Bone marrow (tissue), 2 donors: ENCODE results near the gene SLC25A34.

Experiments
- DNase-seq, 2 donors: peaks; one replicate each; lab custom pipeline; 2025; lab: John Stamatoyannopoulos, UW

The SLC25A34 gene

DNA sequence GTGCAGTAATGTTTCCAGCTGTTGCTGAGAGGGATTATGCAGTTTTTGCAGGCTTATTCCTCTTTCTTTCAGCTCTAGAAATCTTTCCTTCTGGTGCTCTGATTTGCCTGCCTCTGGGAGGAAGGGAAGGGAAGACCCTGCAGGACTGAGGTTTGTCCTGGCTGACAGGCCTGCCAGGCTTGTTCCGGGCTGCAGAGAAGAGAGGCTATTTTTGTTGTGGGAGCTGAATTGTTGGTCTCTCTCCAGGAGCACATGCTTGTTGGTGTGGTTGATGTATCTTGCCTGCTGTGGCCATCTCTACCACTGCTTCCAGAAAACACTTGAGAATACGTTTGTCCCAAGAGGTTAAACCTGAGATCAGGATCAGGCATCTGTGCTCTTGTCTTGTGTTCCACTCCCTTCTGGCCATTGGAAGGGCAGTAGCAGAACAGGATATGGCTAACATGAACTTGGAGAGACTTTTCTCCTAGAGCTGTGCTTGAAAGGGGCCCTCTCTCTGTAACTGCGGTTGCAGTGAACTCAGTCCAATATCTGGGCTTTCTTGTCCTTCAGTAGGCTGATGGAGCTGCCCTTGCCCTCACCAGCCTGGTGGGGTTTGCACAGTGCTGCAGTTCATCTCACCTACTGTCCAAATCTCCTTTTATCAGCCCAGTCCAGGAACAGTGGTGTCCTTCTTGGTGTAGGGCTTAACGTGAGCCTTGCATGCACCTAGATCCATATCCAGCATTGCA is 21.5 kb upstream of the SLC25A34 start:
- DNase-seq, result no peak

DNA sequence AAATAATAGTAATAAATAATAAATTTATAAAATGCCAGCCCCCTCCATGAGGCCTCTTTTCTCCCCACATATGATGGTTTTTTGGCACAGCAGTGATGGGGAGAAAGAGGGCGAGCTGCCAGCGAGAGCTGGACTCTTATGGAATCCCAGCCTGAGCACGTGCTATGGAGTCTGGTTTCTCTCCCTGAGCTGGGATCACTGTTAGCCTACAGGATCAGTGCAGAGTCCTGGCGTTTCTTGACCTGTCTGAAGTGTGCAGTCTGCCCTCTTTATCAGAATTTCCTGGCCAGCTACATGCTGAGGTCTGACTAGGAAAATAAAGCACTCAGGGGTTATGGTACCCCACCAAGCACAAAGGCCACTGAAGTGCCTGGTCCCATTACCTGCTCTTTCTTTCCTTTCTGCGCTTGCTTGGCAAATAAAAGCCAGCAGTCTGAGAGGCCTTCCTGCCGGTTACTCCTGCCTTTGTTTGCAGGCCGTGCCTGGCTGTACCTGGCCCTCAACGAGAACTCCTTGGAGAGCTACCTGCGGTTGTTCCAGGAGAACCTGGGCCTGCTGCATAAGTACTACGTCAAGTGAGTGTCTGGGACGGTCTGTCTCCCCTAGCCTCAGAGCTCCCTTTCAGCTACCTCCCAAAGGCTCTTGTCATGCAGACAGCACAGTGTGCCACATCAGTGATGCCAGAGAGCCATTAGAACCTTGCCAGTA is 18.5 kb upstream of the SLC25A34 start:
- DNase-seq, result no peak

DNA sequence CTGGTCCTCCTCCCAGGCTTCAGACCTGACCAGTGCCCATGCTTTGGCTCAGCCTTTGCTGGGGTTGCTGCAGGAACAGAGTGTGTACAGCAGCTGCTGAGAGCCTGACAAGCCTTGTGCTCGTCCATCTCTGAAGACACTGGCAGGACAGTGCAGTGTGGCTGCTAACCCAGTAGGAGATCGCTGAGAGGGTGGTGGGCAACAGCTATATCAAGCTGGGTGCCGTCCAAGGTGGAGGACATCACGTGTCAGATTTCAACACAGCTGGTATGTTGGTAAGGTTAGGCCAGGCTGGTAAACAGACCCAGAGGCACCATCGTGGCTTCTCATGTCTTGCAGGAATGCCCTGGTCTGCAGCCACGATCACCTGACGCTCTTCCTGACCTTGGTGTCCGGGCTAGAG is 17.9 kb upstream of the SLC25A34 start:
- DNase-seq, result no peak

DNA sequence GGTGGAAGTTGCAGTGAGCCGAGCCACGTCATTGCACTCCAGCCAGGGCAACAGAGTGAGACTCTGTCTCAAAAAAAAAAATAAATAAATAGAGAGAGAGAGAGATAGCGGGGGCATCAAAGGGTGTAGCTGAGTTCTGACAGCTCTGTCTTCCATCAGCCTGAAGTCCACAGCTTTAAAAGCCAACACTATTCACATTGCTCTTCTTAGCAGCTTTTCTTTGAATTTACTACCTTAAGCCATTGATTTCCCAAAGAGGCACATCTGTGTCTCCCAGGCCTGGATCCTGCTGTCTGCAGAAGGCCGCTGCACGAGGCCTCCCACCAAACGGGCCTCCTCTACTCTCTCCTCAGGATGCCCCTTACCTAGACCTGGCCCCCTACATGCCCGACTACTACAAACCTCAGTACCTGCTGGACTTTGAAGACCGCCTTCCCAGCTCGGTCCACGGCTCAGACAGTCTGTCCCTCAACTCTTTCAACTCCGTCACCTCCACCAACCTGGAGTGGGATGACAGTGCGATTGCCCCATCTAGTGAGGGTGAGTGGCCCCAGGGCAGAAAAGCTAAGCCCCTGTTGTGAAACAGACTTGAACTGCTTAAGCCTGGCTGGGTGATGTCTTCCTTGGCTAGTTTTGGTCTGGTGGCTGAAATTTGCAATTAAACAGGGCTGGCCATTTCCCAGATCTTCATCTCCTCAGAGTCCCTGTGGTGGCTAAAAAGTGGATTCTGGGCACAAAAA is 16.5 kb upstream of the SLC25A34 start:
- no peak for DNase-seq

DNA sequence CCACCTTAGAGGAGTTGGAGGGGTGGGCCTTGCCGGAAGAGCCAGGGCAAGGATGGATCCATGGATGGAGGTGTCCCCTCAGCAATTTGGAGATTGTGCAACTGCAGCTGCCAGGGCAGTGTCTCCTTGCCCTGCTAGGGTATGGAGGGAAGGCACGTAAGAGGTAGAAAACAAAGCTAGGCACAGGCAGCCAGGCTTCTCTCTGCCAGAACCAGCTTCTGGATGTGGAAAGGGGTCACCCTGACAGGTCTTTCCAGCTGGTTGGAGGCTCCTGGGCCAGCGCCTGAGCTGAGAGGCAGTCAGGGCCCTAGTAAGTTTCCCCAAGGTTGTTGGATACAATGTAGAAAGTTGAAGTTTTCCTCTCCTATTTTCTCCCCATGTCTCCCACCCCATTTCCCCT is 15.2 kb upstream of the SLC25A34 start:
- no peak for DNase-seq

DNA sequence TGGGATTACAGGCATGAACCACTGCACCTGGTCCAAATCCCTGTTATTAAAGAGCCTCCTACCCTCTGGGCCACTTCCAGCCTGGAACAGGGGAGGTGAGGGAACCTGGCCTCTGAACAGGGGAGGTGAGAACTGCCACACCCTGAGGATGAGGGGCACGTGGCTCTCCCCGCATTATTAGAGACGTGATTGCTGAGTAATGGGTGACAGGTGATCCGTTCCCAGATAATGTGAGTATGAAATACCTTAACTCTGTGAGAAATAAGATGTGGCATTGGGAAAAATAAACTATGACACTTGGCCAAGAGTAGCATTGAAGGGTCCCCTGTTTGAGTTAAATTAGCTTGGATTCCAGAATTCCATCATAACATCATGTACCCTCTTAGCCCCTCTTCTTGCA is 13.6 kb upstream of the SLC25A34 start:
- no peak for DNase-seq

DNA sequence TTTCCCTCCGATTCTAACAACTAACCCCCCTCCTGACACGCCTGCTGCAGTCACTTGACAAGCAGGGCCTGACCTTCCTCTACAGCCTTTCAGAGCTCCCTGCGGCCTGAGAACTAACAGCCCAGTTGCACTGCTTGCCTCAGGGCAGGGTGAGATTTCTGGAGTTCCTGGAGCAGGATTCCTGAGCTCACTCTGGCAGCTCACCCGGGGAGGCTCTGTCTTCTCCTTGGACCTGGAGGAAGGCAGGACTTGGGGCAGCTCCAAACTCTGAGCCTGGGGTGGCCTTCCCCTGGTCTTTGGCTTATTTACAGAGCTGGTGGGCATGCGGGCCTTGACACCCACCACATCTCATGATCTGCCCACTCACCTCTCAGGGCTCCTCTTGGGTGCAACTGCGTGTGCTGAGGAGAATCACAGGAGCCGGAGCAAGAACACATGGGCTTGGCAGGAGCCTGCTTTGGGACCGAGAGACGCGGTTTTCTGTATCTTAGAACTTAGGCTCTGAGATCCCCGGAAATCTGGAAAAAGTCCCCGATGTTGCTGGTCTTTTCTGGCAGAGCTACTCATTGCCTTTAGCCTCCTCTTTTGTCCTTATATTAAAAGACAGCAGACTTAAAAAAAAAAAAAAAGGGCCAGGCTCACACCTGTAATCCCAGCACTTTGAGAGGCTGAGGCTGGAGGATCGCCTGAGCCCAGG is 13.1 kb upstream of the SLC25A34 start:
- no peak for DNase-seq

DNA sequence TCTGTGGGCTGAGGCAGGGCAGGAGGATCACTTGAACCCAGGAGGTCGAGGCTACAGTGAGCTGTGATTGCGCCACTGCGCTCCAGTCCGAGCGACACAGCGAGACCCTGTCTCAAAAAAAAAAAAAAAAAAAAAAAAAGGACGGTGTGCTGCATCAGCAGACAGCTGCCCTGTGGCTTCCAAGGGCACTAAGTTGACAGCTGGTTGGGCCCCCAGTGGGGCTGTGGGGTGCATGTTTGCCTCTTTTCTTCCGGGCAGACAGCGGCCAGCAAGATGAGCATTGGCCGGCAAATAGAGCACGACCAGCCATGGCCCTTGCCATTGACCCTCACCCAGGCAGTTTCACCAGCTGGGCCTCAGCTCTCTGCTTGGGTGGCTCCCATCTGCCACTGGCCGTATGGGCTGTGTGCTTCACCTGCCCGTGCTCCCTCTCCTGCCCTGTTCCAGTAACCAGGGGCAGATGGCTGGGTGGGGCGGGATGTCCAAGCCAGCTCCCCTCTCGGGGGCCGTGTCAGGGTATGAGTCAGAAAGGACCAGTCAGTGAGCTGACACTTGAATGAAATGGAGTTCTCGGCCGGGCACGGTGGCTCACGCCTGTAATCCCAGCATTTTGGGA is 12.3 kb upstream of the SLC25A34 start:
- no peak for DNase-seq

DNA sequence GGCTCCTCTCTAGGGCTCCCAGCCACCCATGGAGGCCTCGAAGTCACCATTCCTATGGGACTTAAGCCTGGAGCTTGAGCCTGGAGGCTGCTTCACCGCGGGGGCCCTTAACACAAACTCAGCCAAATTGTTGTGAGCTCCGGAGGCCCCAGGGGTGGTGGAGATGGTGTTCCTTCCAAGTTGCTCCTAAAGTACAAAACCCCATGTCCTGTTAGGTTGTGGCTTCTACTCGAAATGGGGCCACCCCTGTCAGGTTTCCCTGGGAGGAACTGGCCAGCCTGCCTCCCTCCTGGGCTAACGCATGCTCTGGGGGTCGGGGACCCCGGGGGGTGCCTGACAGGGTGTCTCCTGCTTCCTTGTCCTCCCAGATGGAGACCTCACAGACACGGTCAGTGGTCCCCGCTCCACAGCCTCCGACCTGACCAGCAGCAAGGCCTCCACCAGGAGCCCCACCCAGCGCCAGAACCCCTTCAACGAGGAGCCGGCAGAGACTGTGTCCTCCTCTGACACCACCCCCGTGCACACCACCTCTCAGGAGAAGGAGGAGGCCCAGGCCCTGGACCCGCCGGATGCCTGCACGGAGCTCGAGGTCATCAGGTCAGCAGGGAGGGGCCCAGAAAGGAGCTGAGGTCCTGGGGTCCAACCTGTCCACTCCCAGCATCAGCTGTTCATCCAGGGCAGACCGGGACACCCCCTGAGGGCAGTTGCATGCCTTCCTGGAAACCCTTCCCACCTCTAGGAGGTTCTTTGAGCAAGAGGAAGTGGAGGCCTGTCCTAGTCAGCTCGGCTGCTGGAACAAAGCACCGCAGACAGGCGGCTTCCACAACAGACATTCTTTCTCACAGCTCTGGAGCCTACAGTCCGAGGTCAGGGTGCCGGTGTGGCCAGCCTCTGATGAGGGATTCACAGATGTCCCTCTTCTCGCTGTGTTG is 10.8 kb upstream of the SLC25A34 start:
- no peak for DNase-seq

DNA sequence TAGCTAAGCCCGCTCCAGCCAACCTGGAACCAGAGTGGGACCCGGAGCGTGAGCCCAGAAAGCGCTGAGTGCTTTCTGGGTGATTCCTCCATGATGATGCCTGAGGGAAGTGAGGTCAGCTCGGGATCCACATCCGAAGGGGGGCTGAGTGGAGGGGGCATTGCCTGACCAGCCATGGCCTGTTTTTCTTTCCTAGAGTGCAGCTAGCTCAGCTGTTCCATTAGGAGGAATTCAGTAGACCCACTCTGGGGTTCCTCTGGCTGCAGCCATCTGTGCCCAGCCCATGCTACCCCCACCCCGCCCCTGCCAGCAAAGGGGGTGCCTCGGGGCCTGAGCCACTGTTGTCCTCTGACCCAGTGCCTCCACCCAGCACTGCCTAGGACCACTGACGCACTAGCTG is 9.6 kb upstream of the SLC25A34 start:
- DNase-seq, result no peak

DNA sequence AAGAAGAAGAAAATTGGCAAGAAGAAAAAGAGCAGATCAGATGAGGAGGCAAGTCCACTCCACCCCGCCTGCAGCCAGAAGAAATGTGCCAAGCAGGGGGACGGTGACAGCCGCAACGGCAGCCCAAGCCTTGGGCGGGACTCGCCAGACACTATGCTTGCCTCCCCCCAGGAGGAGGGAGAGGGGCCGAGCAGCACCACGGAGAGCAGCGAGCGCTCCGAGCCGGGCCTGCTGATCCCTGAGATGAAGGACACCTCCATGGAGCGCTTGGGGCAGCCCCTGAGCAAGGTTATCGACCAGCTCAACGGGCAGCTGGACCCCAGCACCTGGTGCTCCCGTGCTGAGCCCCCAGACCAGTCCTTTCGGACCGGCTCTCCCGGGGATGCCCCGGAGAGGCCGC is 9.0 kb upstream of the SLC25A34 start:
- no peak for DNase-seq

DNA sequence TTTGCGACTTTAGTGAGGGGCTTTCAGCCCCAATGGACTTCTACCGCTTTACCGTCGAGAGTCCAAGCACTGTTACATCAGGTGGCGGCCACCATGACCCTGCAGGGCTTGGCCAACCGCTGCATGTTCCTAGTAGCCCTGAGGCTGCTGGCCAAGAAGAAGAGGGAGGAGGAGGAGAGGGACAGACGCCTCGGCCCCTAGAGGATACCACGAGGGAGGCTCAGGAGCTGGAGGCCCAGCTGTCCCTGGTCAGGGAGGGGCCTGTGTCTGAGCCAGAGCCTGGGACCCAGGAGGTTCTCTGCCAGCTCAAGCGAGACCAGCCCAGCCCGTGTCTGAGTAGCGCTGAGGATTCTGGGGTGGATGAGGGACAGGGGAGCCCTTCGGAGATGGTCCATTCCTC is 8.6 kb upstream of the SLC25A34 start:
- DNase-seq, result no peak

DNA sequence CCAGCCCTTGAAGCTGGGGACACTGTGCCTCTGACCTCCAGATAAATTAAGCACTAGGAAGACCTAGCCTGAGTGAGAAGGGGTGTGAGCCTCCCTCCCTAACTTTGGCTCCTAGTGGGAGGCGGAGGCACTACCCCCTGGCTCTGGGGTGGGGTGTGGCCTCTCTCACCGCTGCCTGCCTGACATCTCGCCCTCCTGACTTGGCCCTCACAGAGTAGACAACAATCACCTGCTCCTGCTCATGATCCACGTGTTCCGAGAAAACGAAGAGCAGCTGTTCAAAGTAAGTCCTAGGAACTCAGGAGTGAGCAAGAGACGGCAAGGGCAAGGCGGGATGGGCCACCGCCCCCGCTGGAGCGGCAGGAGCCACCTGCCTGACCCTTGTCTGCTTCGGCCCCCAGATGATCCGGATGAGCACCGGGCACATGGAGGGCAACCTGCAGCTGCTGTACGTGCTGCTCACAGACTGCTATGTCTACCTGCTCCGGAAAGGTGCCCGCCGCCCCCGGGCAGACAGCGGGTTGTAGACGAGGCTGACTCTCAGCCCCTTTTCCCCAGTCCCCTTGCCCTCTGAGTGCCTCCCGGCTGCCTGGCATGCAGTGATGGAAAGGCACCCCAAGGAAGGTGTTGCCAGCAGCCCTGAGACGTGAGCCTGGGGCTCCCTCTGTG is 8.1 kb upstream of the SLC25A34 start:
- DNase-seq, result no peak

DNA sequence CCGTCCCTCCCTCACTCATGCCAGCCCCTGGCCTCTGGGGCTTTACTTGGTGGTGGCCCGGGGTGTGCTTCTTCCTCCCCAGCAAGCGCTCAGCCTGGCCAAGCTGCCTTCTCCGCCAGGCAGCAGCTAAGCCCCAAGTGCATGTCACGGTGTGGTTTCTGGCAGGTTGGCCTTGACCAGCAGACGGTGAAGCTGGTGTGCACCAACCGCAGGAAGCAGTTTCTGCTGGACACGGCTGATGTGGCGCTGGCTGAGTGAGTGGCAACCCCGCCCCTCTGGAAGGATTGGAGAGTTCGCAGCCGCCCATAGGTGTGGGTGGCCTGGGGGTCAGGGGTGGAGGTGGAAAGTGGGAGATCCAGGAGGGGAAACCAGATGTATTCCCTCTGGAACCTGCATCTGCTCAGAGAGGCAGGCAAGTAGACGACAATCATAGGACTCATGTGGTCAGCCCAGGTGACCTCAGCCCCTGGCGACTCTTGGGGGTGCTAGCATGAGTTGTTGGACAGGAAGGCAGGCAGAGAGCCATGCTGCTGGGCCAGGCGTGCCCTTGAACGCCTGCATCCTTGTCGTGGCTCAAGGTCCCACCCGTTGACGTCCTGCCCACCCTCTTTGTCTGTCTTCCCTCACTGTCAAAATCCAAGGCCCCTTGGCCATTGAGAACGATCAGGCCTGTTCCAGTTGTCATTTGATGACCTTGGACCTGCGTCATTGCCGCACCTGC is 7.0 kb upstream of the SLC25A34 start:
- DNase-seq, result no peak

DNA sequence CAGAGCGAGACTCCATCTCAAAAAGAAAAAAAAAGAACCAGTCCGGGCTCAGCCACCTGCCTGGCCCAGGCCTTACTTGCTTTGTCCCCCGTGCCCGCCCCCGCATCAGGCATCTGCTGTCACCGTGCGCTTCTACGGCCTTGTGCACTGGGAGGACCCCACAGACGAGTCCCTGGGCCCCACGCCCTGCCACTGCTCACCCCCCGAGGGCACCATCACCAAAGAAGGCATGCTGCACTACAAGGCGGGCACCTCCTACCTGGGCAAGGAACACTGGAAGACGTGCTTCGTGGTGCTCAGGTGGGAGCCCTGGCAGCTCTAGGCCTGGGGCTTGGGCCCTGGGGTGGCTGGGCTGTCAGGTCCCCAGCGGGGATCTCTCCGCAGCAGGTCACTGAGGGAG is 5.6 kb upstream of the SLC25A34 start:
- no peak for DNase-seq

DNA sequence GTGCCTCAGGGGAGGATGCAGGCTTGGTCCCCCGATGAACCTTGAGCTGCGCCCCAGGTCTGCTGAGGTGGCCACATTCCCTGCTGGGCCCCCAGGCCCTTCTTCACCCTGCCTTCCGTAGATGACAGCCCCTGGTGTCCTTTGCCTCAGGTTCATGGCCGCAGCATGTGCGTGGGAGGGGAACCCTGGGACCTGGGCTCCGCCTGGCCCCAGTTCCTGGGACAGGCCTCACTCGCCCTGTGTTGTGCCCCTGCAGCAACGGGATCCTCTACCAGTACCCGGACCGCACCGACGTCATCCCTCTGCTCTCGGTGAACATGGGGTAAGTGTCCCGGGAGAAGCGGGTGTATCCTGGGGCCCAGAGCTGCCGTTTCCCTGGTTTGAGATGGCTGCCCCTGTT is 5.1 kb upstream of the SLC25A34 start:
- DNase-seq, result no peak

DNA sequence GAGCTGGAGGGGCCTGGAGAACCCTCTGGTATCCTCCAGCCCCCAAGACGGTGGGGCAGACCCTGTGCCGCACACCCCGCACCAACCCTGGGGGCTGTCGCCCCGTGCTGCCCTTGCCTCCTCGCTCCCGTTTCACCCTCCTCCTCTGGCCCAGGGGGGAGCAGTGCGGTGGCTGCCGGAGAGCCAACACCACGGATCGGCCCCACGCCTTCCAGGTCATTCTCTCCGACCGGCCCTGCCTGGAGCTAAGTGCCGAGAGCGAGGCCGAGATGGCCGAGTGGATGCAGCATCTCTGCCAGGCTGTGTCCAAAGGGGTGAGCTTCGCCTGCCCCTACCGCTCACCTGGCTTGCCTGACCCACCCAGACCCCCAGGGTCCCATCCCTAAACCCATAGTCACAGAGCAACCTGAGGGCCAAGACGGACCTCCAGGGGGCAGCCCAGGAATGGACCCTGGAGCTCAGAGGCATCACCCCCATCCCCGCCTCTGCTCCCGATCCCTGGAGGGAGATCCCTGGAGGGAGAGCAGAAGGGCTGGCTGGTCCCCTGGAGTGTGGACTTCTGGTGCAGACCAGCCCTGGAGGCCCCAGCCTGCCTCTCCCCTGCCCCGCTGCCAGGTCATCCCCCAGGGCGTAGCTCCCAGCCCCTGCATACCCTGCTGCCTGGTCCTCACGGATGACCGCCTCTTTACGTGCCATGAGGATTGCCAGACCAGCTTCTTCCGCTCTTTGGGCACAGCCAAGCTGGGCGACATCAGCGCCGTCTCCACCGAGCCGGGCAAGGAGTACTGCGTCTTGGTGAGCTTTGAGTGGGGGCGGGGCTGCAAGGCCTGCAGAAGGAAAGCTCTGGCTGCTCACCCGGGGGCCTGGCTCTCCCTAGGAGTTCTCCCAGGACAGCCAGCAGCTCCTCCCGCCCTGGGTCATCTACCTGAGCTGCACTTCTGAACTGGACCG is 4.0 kb upstream of the SLC25A34 start:
- DNase-seq, result no peak

DNA sequence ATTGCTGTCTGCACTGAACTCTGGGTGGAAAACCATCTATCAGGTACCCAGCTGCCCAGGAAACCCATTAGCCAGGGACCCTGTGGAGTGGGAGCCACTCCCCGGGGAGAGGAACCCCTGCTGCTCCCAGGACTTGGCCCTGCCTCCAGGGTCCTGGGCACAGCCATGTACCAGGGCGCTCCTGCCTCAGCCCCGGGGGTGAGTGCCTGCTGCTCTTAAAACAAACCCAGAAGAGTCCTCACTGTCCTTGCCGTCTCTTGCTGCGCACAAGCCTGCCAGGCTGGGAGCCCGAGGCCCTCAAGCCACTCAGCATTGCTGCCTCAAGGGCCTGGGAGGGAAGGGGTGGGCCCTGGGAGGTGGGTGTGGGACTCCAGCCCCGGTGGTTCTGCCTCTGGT is 3.4 kb upstream of the SLC25A34 start:
- no peak for DNase-seq
